Dedifferentiated amniotic fluid mesenchymal stem cell (primary cell): ENCODE data around the gene IPO9.
"Not testable (repeated sequence)": the region's sequence is repeated elsewhere in the genome, so short reads cannot be mapped to it uniquely, and the experiment has no call there.

Experiments
- DNase-seq: peaks from one replicate; pipeline ENCODE4 v3.0.0-alpha.2; 2016; ENCODE audit errors: extremely low spot score

The IPO9 gene

GRCh38 chr1:201809876-201810275 lies 19.1 kb upstream of the IPO9 start:
- DNase-seq: no peak

GRCh38 chr1:201810466-201811216 lies 18.3 kb upstream of the IPO9 start:
- no peak for DNase-seq

GRCh38 chr1:201813226-201813625 lies 15.7 kb upstream of the IPO9 start:
- no peak for DNase-seq

- DNase-seq: no peak
Measured at GRCh38 chr1:201816309-201816854, 12.6 kb upstream of the IPO9 start.

GRCh38 chr1:201818971-201819750 lies 9.8 kb upstream of the IPO9 start:
- no peak for DNase-seq

GRCh38 chr1:201820413-201820812 lies 8.5 kb upstream of the IPO9 start:
- DNase-seq: no peak

- DNase-seq: no peak
Measured at GRCh38 chr1:201825245-201825644, 3.7 kb upstream of the IPO9 start.

- no peak for DNase-seq
Measured at GRCh38 chr1:201826830-201827229, 2.1 kb upstream of the IPO9 start.

GRCh38 chr1:201827321-201828216 lies 1.4 kb upstream of the IPO9 start:
- DNase-seq: no peak

GRCh38 chr1:201828217-201828819 lies 639 bp upstream of the IPO9 start:
- DNase-seq: no peak

GRCh38 chr1:201831371-201831770 lies 2.4 kb downstream of the IPO9 start:
- DNase-seq: no peak

- no peak for DNase-seq
Measured at GRCh38 chr1:201834621-201835020, 5.7 kb downstream of the IPO9 start.

- DNase-seq: no peak
Measured at GRCh38 chr1:201838381-201838780, 9.4 kb downstream of the IPO9 start.

- not testable (repeated sequence) for DNase-seq
Measured at GRCh38 chr1:201839089-201839488, 10.1 kb downstream of the IPO9 start.

GRCh38 chr1:201840055-201840454 lies 11.1 kb downstream of the IPO9 start:
- no peak for DNase-seq

GRCh38 chr1:201840490-201840889 lies 11.5 kb downstream of the IPO9 start:
- DNase-seq: no peak

- no peak for DNase-seq
Measured at GRCh38 chr1:201841265-201841912, 12.4 kb downstream of the IPO9 start.

- no peak for DNase-seq
Measured at GRCh38 chr1:201842472-201843027, 13.6 kb downstream of the IPO9 start.

GRCh38 chr1:201845331-201846083 lies 16.6 kb downstream of the IPO9 start:
- no peak for DNase-seq

- DNase-seq: no peak
Measured at GRCh38 chr1:201847150-201847549, 18.2 kb downstream of the IPO9 start.
